AG20443 (cell line): Measurements from ENCODE around the gene DDHD1.

Experiments used
- DNase-seq: peaks from one replicate; pipeline ENCODE4 v3.0.0; 2012; ENCODE audit warnings: low spot score, mixed read lengths

Gene DDHD1

DNA sequence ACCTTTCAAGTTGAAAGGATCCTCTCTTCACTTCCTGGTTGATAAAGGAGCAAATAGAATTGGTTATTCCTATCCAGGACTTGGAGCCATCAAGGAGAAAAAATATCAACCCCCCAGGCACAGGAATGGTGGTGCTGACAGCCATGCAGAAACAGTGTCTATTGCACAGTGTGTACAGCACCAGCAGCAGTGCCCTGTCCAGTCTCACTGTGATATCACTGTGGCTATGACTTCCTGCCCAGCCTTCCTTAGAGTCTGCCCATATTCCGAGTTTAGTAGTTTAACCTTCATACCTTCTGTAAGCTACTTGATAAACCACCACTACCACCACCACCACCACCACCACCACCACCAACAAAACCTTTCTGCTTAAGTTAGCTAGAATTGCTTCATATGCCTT lies 157.1 kb downstream of the DDHD1 start:
- no peak for DNase-seq

DNA sequence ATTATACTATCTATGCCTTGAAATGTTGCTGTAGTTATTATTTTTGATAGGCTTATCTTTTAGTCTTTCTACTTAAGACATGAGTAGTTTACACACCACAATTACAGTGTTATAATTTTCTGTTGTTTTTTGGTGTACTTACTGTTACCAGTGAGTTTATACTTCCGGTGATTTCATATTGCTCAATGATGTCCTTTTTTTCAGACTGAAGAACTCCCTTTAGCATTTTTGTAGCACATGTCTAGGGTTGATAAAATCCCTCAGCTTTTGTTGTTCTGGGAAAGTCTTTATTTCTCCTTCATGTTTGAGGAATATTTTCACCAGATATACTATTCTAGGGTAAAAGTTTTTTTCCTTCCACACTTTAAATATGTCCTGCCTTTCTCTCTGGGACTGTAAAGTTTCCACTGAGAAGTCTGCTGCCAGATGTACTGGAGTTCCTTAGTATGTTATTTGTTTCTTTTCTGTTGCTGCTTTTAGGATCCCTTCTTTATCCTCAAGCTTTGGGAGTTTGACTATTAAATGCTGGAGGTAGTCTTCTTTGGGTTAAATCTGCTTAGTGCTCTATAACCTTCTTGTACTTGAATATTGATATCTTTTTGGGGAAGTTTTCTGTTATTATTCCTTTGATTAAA lies 160.8 kb downstream of the DDHD1 start:
- DNase-seq, result no peak

DNA sequence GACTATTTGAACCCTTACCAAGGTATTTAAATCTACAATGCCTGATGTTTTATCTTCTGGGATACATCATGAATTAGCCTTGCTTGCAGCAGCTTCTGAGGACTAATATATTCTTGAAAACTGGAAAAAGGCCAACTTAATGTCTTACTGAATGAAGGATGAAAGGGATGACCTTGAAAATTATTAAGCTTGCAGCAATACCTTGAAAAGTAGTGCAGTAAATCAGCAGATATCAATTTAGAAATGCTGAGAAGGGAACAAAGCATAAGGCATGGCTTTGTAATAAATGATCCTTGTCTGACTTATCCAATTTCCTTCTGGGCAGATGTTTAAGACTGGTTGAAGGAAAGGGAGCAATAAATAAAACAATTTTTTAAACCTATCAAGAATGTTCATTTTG lies 165.0 kb downstream of the DDHD1 start:
- DNase-seq, result no peak

DNA sequence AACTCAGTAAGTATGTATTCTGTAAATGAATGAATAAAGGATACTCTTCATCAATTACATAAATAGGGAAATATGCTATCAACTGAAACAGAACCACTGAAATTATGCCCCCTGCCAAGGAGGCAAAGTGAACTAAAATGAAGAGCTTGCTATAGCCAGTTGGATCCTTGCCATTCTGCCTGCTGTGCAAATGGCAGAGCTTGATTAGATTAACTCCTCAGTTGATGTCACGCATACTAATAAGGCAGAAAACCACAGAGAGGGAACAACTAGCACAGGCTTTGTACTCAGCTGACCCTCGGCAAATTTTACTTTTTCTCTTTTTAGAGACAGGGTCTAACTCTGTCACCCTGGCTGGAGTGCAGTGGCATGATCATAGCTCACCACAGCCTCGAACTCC lies 165.6 kb downstream of the DDHD1 start:
- no peak for DNase-seq

DNA sequence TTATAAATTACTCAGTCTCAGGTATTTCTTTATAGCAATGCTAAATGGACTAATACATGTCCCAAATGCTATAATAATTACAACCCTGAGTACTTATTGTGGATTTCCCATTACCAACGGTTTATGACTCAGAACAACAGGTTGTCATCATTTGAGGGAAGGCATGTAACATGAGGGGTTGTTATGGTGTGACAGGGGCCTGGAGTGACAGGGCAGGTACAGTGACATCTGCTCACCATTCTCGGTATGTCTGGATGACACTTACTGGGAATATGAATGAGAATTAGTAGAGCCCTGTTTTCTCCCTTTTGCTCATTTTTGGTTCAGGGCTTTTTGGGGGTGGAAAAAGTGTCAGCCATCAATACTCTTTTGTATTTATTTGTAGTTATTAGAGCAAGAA lies 166.1 kb downstream of the DDHD1 start:
- no peak for DNase-seq
